Measurements from ENCODE around the gene ARL2BP. TPM values are rescaled to one million over a fixed set of nuclear protein-coding genes. Genes with fewer than 3 reads are reported as not detected.
A peak's percentile ranks its signal among the peaks of the same experiment; 100 is the strongest.

ARL2BP gene
- total and polyA plus RNA-seq, 2 of the 13 experiments (the other 11 are each of a cell fraction or from before 2014, with no cell fraction given), result 64.3 to 67.6 TPM

DNA sequence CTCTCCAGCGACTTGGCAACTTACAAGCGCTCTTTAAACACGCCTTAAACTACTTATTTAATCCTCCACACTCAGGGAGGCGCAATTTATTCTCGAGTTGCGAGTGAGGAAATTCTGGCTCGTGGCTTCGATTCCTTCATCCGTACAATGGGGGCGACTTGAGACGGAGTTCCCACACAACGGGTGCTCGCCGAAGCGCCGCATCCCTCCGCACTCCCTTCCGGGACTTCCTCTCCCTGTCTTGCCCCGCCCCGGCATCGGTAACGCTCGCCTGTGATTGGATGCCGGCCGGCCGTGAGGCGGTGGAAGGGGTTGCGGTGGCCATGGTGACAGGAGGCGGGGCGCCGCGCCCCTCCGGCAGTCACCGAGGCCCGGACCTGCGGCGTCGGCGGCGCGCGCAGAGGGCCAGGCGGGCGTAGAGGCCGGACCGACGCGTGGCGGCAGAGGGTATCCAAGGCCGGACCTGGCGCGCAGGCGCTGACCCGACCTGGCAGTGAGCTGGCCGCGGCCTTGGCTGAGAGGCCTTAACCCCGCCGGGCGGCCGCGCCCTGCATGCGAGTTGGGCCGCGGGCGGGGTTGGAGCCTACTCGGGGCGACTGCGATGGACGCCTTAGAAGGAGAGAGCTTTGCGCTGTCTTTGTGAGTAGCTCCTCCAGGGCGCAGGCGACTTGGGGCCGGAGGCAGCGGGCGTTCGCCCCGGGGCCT lies at the start of gene ARL2BP (continued):
- TF ChIP-seq, protein P1, sequence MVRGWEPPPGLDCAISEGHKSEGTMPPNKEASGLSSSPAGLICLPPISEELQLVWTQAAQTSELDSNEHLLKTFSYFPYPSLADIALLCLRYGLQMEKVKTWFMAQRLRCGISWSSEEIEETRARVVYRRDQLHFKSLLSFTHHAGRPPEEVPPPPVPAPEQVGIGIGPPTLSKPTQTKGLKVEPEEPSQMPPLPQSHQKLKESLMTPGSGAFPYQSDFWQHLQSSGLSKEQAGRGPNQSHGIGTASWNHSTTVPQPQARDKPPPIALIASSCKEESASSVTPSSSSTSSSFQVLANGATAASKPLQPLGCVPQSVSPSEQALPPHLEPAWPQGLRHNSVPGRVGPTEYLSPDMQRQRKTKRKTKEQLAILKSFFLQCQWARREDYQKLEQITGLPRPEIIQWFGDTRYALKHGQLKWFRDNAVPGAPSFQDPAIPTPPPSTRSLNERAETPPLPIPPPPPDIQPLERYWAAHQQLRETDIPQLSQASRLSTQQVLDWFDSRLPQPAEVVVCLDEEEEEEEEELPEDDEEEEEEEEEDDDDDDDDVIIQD (CRISPR knock-in tag; IDR thresholded peaks at IDR 0.05; ENCODE audit: low read depth), result 0 out of 2 replicates have a peak, but pooled peaks have one; percentile 31
- no peak; the same call in 1 of the 2 replicates for TF ChIP-seq GLI4 (CRISPR knock-in tag; IDR thresholded peaks at IDR 0.05; ENCODE audit: borderline replicate concordance)
- TF ChIP-seq ZNF431 (CRISPR knock-in tag; IDR thresholded peaks at IDR 0.05; ENCODE audit: borderline replicate concordance, low read depth), result peak; percentile 95
- no peak for TF ChIP-seq ZNF720 (CRISPR knock-in tag; IDR thresholded peaks at IDR 0.05)
- peak; percentile 67; the same call in 1 of the 2 replicates for TF ChIP-seq ZNF224 (CRISPR knock-in tag; IDR thresholded peaks at IDR 0.05)
- TF ChIP-seq WIZ (CRISPR knock-in tag; IDR thresholded peaks at IDR 0.05), result 0 out of 2 replicates have a peak, but pooled peaks have one; percentile 77
- TF ChIP-seq, protein P2, sequence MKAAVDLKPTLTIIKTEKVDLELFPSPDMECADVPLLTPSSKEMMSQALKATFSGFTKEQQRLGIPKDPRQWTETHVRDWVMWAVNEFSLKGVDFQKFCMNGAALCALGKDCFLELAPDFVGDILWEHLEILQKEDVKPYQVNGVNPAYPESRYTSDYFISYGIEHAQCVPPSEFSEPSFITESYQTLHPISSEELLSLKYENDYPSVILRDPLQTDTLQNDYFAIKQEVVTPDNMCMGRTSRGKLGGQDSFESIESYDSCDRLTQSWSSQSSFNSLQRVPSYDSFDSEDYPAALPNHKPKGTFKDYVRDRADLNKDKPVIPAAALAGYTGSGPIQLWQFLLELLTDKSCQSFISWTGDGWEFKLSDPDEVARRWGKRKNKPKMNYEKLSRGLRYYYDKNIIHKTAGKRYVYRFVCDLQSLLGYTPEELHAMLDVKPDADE (CRISPR knock-in tag; IDR thresholded peaks at IDR 0.05), result no peak
- TF ChIP-seq ESRRA (CRISPR knock-in tag; IDR thresholded peaks at IDR 0.05; ENCODE audit: low read depth), result peak; percentile 76
- TF ChIP-seq MAF1 (CRISPR knock-in tag; IDR thresholded peaks at IDR 0.05; ENCODE audit: borderline replicate concordance), result no peak; the same call in 1 of the 2 replicates
- TF ChIP-seq RELA (CRISPR knock-in tag; IDR thresholded peaks at IDR 0.05), result peak; percentile 58; the same call in 1 of the 2 replicates
- TF ChIP-seq ZNF235 (CRISPR knock-in tag; IDR thresholded peaks at IDR 0.05; ENCODE audit: borderline replicate concordance), result peak; percentile 77; the same call in 1 of the 2 replicates
- peak; percentile 93; the same call in 1 of the 2 replicates for TF ChIP-seq ZFP36L1 (CRISPR knock-in tag; IDR thresholded peaks at IDR 0.05)
- TF ChIP-seq RAD21 (CRISPR knock-in tag; IDR thresholded peaks at IDR 0.05), result peak; percentile 79
- TF ChIP-seq MED1 (CRISPR knock-in tag; IDR thresholded peaks at IDR 0.05), result peak; percentile 91
- TF ChIP-seq KLF12 (CRISPR knock-in tag; IDR thresholded peaks at IDR 0.05; ENCODE audit: borderline replicate concordance), result peak; percentile 97; the same call in 1 of the 2 replicates
- TF ChIP-seq, protein P3, sequence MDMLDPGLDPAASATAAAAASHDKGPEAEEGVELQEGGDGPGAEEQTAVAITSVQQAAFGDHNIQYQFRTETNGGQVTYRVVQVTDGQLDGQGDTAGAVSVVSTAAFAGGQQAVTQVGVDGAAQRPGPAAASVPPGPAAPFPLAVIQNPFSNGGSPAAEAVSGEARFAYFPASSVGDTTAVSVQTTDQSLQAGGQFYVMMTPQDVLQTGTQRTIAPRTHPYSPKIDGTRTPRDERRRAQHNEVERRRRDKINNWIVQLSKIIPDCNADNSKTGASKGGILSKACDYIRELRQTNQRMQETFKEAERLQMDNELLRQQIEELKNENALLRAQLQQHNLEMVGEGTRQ (IDR thresholded peaks at IDR 0.05; ENCODE audit: low read depth, low read length), result no peak
- TF ChIP-seq, protein P3 (CRISPR knock-in tag; IDR thresholded peaks at IDR 0.05; ENCODE audit: borderline replicate concordance), result peak; percentile 54; the same call in 1 of the 2 replicates
- TF ChIP-seq ZMYM2 (CRISPR knock-in tag; IDR thresholded peaks at IDR 0.05), result no peak
- no peak for TF ChIP-seq MAFF (IDR thresholded peaks at IDR 0.05; ENCODE audit: low read depth, low read length)
- peak; percentile 80; the same call in 1 of the 2 replicates for TF ChIP-seq ZNF546 (CRISPR knock-in tag; conservative IDR thresholded peaks at IDR 0.05)
- TF ChIP-seq ZFYVE20 (CRISPR knock-in tag; IDR thresholded peaks at IDR 0.05; ENCODE audit: borderline replicate concordance, low read depth), result peak; percentile 91; the same call in 1 of the 2 replicates
- TF ChIP-seq, protein P4, sequence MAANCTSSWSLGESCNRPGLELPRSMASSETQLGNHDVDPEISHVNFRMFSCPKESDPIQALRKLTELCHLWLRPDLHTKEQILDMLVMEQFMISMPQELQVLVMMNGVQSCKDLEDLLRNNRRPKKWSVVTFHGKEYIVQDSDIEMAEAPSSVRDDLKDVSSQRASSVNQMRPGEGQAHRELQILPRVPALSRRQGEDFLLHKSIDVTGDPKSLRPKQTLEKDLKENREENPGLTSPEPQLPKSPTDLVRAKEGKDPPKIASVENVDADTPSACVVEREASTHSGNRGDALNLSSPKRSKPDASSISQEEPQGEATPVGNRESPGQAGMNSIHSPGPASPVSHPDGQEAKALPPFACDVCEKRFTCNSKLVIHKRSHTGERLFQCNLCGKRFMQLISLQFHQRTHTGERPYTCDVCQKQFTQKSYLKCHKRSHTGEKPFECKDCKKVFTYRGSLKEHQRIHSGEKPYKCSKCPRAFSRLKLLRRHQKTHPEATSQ (CRISPR knock-in tag; IDR thresholded peaks at IDR 0.05; ENCODE audit: borderline replicate concordance), result peak; percentile 61; the same call in 1 of the 2 replicates
- peak; percentile 80; the same call in 1 of the 2 replicates for TF ChIP-seq MTA1 (CRISPR knock-in tag; IDR thresholded peaks at IDR 0.05; ENCODE audit: borderline replicate concordance)
